Neural cell (in vitro differentiated cells): Measurements from ENCODE around the gene LMCD1. TPM values are rescaled to one million over a fixed set of nuclear protein-coding genes. Genes with fewer than 3 reads are reported as not detected.

Experiments
- H2AFZ ChIP-seq: fragments of 200-600, 300-800 bp; sonication (generic), shearing (Covaris generic); 2 replicates; pipeline ENCODE4 v1.6.0; 2014; ENCODE audit warnings: low read depth, mild to moderate bottlenecking, antibody characterized with exemption, low read length, moderate library complexity
- H3F3A ChIP-seq: fragments of 200-600 bp; shearing (Covaris generic); 2 replicates; pipeline ENCODE4 v1.6.1; 2016; ENCODE audit warnings: mild to moderate bottlenecking, moderate library complexity, mixed read lengths, antibody characterized with exemption, low read length; ENCODE audit not compliant: insufficient read depth, poor library complexity, severe bottlenecking
- H3K27ac ChIP-seq: fragments of 200-600, 300-800 bp; sonication (generic), shearing (Covaris generic); 2 replicates; pipeline ENCODE4 v1.5.1; 2014; ENCODE audit warnings: mild to moderate bottlenecking, low read length, moderate library complexity
- H3K27me3 ChIP-seq: fragments of 300-800, 200-600 bp; sonication (generic), shearing (Covaris generic); 2 replicates; pipeline ENCODE4 v1.6.0; 2014; ENCODE audit warnings: mild to moderate bottlenecking, low read depth, low read length, moderate library complexity; ENCODE audit not compliant: insufficient read depth
- H3K36me3 ChIP-seq: fragments of 300-800, 200-600 bp; sonication (generic), shearing (Covaris generic); 2 replicates; pipeline ENCODE4 v1.5.1; 2014; ENCODE audit warnings: mild to moderate bottlenecking, antibody characterized with exemption, low read length, moderate library complexity; ENCODE audit not compliant: insufficient read depth
- H3K4me2 ChIP-seq: fragments of 300-800, 200-600 bp; sonication (generic), shearing (Covaris generic); 2 replicates; pipeline ENCODE4 v1.6.0; 2014; ENCODE audit warnings: mild to moderate bottlenecking, low read length
- H3K4me3 ChIP-seq: fragments of 300-800, 200-600 bp; sonication (generic), shearing (Covaris generic); 2 replicates; pipeline ENCODE4 v1.5.1; 2014; ENCODE audit warnings: mild to moderate bottlenecking, low read length, moderate library complexity
- H3K79me2 ChIP-seq: fragments of 200-600 bp; shearing (Covaris generic); replicated peaks from 2 replicates; pipeline ENCODE4 v1.6.0; 2014; ENCODE audit warnings: mild to moderate bottlenecking, low read length, moderate library complexity; ENCODE audit not compliant: insufficient read depth
- H3K9ac ChIP-seq: fragments of 300-800, 200-600 bp; sonication (generic), shearing (Covaris generic); 2 replicates; pipeline ENCODE4 v1.6.1; 2016; ENCODE audit warnings: mild to moderate bottlenecking, low read length, mixed read lengths
- H3K9me2 ChIP-seq: fragments of 200-600 bp; shearing (Covaris generic); 2 replicates; pipeline ENCODE4 v1.6.1; 2016; ENCODE audit warnings: mild to moderate bottlenecking, low read length, mixed read lengths; ENCODE audit not compliant: insufficient read depth
- H3K9me3 ChIP-seq: fragments of 200-600, 300-800 bp; sonication (generic), shearing (Covaris generic); 2 replicates; pipeline ENCODE4 v1.6.1; 2016; ENCODE audit warnings: mild to moderate bottlenecking, mixed run types, low read length, moderate library complexity, mixed read lengths
- H4K20me1 ChIP-seq: fragments of 200-600 bp; shearing (Covaris generic); 2 replicates; pipeline ENCODE4 v1.6.1; 2016; ENCODE audit warnings: mild to moderate bottlenecking, mixed run types; ENCODE audit not compliant: insufficient read depth
- CTCF ChIP-seq: fragments of 450-650 bp; IDR thresholded peaks from 2 replicates; pipeline ENCODE4 v1.5.1; 2014; ENCODE audit warnings: antibody characterized with exemption, mild to moderate bottlenecking, moderate library complexity; ENCODE audit not compliant: poor library complexity, severe bottlenecking
- EP300 ChIP-seq: fragments of 450-650 bp; conservative IDR thresholded peaks from 2 replicates; pipeline ENCODE4 v1.6.1; 2014; ENCODE audit warnings: antibody characterized with exemption, mild to moderate bottlenecking, moderate library complexity; ENCODE audit not compliant: poor library complexity, severe bottlenecking
- EZH2 ChIP-seq: fragments of 200-600, 300-800 bp; shearing (Covaris generic), sonication (generic); IDR thresholded peaks from 2 replicates; pipeline ENCODE4 v1.6.1; 2014; ENCODE audit warnings: antibody characterized with exemption, low read length, borderline replicate concordance, mild to moderate bottlenecking; ENCODE audit not compliant: insufficient read depth, poor library complexity, severe bottlenecking
- MXI1 ChIP-seq: fragments of 450-650 bp; conservative IDR thresholded peaks from 2 replicates; pipeline ENCODE4 v1.6.1; 2014; ENCODE audit warnings: antibody characterized with exemption, mild to moderate bottlenecking; ENCODE audit not compliant: poor library complexity, severe bottlenecking
- POLR2AphosphoS5 ChIP-seq: IDR thresholded peaks from 2 replicates; pipeline ENCODE4 v1.6.1; 2012
- RAD21 ChIP-seq: fragments of 450-650 bp; conservative IDR thresholded peaks from 2 replicates; pipeline ENCODE4 v1.6.1; 2014; ENCODE audit warnings: antibody characterized with exemption, mild to moderate bottlenecking, moderate library complexity
- REST ChIP-seq: IDR thresholded peaks from 2 replicates; pipeline ENCODE4 v1.6.1; 2012; ENCODE audit warnings: borderline replicate concordance
- SMC3 ChIP-seq: fragments of 450-650 bp; conservative IDR thresholded peaks from 2 replicates; pipeline ENCODE4 v1.6.1; 2014; ENCODE audit warnings: antibody characterized with exemption, mild to moderate bottlenecking, moderate library complexity; ENCODE audit not compliant: poor library complexity
- TAF1 ChIP-seq: IDR thresholded peaks from 2 replicates; pipeline ENCODE4 v1.6.1; 2012; ENCODE audit warnings: low read depth
- polyA plus RNA-seq: library from polyadenylated mRNA; depleted of rRNA; stranded (reverse); fragments of >200 nt; gene quantifications from 2 replicates; pipeline ENCODE4 v1.2.3, GENCODE V29; 2014

Gene LMCD1
- polyA plus RNA-seq, 1 donor from 2014 or later = 3.5 TPM

GRCh38 chr3:8574670-8575322, 73.2 kb downstream of the LMCD1 start:
- no peaks in the 10 kb centered on the region for H3K9me2 ChIP-seq
- no peak overlapping the region for H3K9ac ChIP-seq
- no peak overlapping the region for H3K4me3 ChIP-seq
- H3K27ac ChIP-seq = no peak overlapping the region
- no peak overlapping the region for H2AFZ ChIP-seq
- no peak overlapping the region for H3K4me2 ChIP-seq
- H3K27me3 ChIP-seq = no peaks in the 10 kb centered on the region
- H3K79me2 ChIP-seq = no peaks in the 10 kb centered on the region
- H3K36me3 ChIP-seq = no peaks in the 10 kb centered on the region
- H3F3A ChIP-seq = no peaks in the 10 kb centered on the region
- no peaks in the 10 kb centered on the region for H4K20me1 ChIP-seq
- TF ChIP-seq EZH2 = no peak
- TF ChIP-seq CTCF = no peak
- TF ChIP-seq SMC3 = no peak
- no peaks in the 10 kb centered on the region for H3K9me3 ChIP-seq

- no peak overlapping the region for H3K4me2 ChIP-seq
- H3K27me3 ChIP-seq = no peaks in the 10 kb centered on the region
- H3K9ac ChIP-seq = no peak overlapping the region
- no peak overlapping the region for H2AFZ ChIP-seq
- no peaks in the 10 kb centered on the region for H3K9me2 ChIP-seq
- H4K20me1 ChIP-seq = no peaks in the 10 kb centered on the region
- no peaks in the 10 kb centered on the region for H3K36me3 ChIP-seq
- no peak overlapping the region for H3K27ac ChIP-seq
- H3F3A ChIP-seq = no peaks in the 10 kb centered on the region
- TF ChIP-seq POLR2AphosphoS5 = no peak
- TF ChIP-seq RAD21 = no peak
- TF ChIP-seq EP300 = no peak
- TF ChIP-seq EZH2 = no peak
- TF ChIP-seq TAF1 = no peak
- no peak for TF ChIP-seq REST
- TF ChIP-seq SMC3 = no peak
- no peak for TF ChIP-seq MXI1
- no peak for TF ChIP-seq CTCF
- H3K9me3 ChIP-seq = no peaks in the 10 kb centered on the region
- no peaks in the 10 kb centered on the region for H3K79me2 ChIP-seq
- H3K4me3 ChIP-seq = no peak overlapping the region
These were observed 73.9 kb downstream of the LMCD1 start for GRCh38 chr3:8575364-8576104.
